Prostate gland (tissue), 2 donors: Measurements from ENCODE around the gene PCSK4.

ENCODE experiments used
- POLR2A ChIP-seq: fragments of 450-650 bp; IDR thresholded peaks from one replicate; pipeline ENCODE4 v1.6.1; 2016; ENCODE audit warnings: antibody characterized with exemption, mild to moderate bottlenecking
- POLR2AphosphoS5 ChIP-seq: sonication (generic); formaldehyde crosslinking; IDR thresholded peaks from one replicate; pipeline ENCODE4 v1.6.1; 2017; ENCODE audit warnings: antibody characterized with exemption
- TF ChIP-seq, protein P1 (sequence below), 4 experiments: fragments of 200-600 bp in 2 of 4; fragments of 450-650 bp in 2 of 4; sonication (generic) in 2 of 4; IDR thresholded peaks; 1 replicate in 3 of 4; 2 replicates in 1 of 4; pipeline ENCODE4 v1.5.1; 2016 to 2019; ENCODE audit warnings: antibody characterized with exemption in 4 of 4, mild to moderate bottlenecking in 2 of 4, moderate library complexity in 2 of 4

DNA sequence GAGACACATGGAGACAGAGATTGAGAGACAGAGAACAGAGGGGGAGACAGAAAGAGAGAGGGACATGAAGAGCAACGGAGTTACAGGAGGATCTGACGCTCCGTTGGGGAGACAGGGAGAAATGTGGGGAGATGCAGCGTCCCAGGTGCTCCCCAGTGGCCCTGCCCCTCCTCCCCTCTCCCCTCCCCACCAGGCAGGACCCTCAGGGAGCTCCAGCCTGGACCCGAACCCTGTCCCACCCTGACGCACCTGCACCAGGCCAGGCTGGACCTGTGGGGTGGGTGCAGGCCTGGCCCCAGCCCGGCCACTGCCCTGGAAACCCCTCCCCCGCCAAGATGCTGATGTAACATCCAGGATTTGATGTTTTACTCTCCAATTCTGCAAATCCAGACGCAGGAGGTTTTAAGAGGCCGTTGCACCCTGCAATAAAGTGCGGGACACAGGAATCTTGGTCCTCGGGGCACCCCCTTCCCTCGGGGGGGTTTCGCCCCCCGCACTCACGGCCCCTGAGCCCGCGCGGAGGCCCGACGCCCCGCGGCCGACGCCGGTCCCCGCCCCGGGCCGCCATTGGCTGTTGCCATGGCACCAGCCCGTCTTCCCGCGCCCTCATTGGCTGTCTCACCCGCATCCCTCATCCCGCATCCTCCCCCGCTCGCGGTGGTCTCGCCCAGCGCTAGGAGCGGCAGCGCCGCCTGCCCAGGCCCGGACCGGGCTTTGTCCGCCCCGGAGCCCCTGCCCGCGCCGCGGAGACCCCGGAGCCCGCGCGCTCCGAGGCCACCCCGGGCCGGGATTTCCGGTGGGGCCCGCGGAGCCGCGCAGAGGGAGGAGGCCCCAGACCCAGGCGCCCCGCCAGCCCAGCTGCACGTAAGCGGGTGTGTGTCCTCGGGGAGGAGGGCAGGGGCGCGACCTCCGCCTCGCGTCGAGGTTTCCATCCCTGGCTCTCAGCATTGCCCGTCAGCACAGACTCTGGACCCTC, 40.4 kb downstream of the PCSK4 start, which contains the start of gene APC2:
- TF ChIP-seq, protein P1, sequence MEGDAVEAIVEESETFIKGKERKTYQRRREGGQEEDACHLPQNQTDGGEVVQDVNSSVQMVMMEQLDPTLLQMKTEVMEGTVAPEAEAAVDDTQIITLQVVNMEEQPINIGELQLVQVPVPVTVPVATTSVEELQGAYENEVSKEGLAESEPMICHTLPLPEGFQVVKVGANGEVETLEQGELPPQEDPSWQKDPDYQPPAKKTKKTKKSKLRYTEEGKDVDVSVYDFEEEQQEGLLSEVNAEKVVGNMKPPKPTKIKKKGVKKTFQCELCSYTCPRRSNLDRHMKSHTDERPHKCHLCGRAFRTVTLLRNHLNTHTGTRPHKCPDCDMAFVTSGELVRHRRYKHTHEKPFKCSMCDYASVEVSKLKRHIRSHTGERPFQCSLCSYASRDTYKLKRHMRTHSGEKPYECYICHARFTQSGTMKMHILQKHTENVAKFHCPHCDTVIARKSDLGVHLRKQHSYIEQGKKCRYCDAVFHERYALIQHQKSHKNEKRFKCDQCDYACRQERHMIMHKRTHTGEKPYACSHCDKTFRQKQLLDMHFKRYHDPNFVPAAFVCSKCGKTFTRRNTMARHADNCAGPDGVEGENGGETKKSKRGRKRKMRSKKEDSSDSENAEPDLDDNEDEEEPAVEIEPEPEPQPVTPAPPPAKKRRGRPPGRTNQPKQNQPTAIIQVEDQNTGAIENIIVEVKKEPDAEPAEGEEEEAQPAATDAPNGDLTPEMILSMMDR (IDR thresholded peaks at IDR 0.05), result no peak
- TF ChIP-seq POLR2A (no peak), POLR2AphosphoS5 (no peak)
